BLaER1 treated with 17β-estradiol and CSF1 and Interleukin-3, amounts not matched to agents 10 nM and 100 nM (cell line): ENCODE results near the gene CELSR3.

Experiments
- H3K27ac ChIP-seq, 11 experiments: shearing (Covaris generic); formaldehyde crosslinking; 2 replicates each; pipeline ENCODE4 v1.8.1; 2022
- H3K27me3 ChIP-seq, 11 experiments: shearing (Covaris generic); formaldehyde crosslinking; 2 replicates each; pipeline ENCODE4 v1.8.1; 2022
- H3K36me3 ChIP-seq, 11 experiments: shearing (Covaris generic); formaldehyde crosslinking; 2 replicates each; pipeline ENCODE4 v1.8.1; 2022
- H3K4me1 ChIP-seq, 10 experiments: shearing (Covaris generic); formaldehyde crosslinking; 2 replicates each; pipeline ENCODE4 v1.8.1; 2022
- H3K4me2 ChIP-seq, 11 experiments: shearing (Covaris generic); formaldehyde crosslinking; 2 replicates each; pipeline ENCODE4 v1.8.1; 2022
- H3K4me3 ChIP-seq, 10 experiments: shearing (Covaris generic); formaldehyde crosslinking; 2 replicates each; pipeline ENCODE4 v1.8.1; 2022
- H3K9ac ChIP-seq, 11 experiments: shearing (Covaris generic); formaldehyde crosslinking; 2 replicates each; pipeline ENCODE4 v1.8.1; 2022
- H3K9me3 ChIP-seq, 11 experiments: shearing (Covaris generic); formaldehyde crosslinking; replicated peaks in 1 of 11; 2 replicates each; pipeline ENCODE4 v1.8.1; 2022
- H4K20me1 ChIP-seq, 11 experiments: shearing (Covaris generic); formaldehyde crosslinking; 2 replicates each; pipeline ENCODE4 v1.8.1; 2022
- Cebpa-rat ChIP-seq, 11 experiments: shearing (Covaris generic); IDR thresholded peaks; 2 replicates each; pipeline ENCODE4 v1.8.1; 2022

CELSR3 gene

DNA sequence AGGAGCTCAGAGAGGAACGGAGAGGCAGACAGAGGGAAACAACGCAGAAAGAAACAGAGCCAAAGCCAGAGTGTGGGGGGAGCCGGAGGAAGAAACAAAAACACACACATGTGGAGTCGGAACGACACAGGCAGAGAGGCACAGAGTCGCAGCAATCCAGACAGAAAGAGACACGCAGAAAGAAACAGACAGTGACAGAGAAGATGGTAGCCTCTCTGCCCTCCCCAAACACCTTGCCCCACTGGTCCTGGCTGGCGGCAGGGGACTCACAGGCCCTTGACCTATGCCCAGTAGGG, 21.3 kb upstream of the CELSR3 start:
- Histone ChIP-seq H3K27me3 (no peaks in the 10 kb centered on the region), H3K36me3 (peaks cover 52 to 63% (median 61%) of the 10 kb centered on the region in 11 experiments), H3K9ac (peak overlapping the region in 10 of 11 experiments; percentile 28 to 83 (median 52); a peak in 13 of 22 replicates), H3K4me1 (peaks cover 55 to 71% (median 63%) of the 10 kb centered on the region in 10 experiments), H3K4me3 (peak overlapping the region in 9 of 10 experiments; percentile 38 to 100 (median 89); a peak in 15 of 20 replicates), H3K9me3 (no peaks in the 10 kb centered on the region), H4K20me1 (peaks cover 19 to 84% (median 47%) of the 10 kb centered on the region in 11 experiments; a peak in 21 of 22 replicates), H3K27ac (peak overlapping the region in 5 of 11 experiments; percentile 19 to 52 (median 41); a peak in 3 of 22 replicates), H3K4me2 (peak overlapping the region; percentile 88 to 99 (median 96))
- TF ChIP-seq Cebpa-rat (IDR thresholded peaks at IDR 0.05): no peak

DNA sequence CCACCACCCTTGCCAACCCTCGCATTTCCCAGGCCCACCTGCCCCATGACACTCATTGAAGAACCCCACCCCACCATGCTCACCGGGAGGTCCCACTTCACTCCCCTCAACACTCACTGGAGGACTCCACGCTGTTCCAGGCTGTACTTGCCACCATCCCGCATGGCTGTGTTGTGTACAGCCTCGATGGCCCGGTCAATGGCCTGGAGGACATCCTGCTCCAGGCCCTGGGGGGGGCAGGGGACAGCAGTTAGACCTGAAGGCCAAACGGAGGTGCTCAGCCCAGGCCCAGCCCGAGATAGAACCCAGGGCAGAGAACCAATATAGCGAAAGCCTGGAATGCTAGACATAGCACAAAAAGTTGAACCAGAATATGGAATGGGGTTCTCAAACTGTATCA, 20.1 kb upstream of the CELSR3 start:
- Histone ChIP-seq H3K4me1 (peaks cover 45 to 59% (median 53%) of the 10 kb centered on the region in 10 experiments), H3K27me3 (no peaks in the 10 kb centered on the region), H3K36me3 (peaks cover 52 to 63% (median 61%) of the 10 kb centered on the region in 11 experiments), H3K9ac (no peak overlapping the region), H3K4me3 (no peak overlapping the region), H3K27ac (no peak overlapping the region), H3K9me3 (no peaks in the 10 kb centered on the region), H4K20me1 (peaks cover 18 to 74% (median 35%) of the 10 kb centered on the region in 11 experiments; a peak in 21 of 22 replicates), H3K4me2 (peak overlapping the region in 2 of 11 experiments; percentile 94 to 96; a peak in 2 of 22 replicates)
- no peak for TF ChIP-seq Cebpa-rat (IDR thresholded peaks at IDR 0.05)

DNA sequence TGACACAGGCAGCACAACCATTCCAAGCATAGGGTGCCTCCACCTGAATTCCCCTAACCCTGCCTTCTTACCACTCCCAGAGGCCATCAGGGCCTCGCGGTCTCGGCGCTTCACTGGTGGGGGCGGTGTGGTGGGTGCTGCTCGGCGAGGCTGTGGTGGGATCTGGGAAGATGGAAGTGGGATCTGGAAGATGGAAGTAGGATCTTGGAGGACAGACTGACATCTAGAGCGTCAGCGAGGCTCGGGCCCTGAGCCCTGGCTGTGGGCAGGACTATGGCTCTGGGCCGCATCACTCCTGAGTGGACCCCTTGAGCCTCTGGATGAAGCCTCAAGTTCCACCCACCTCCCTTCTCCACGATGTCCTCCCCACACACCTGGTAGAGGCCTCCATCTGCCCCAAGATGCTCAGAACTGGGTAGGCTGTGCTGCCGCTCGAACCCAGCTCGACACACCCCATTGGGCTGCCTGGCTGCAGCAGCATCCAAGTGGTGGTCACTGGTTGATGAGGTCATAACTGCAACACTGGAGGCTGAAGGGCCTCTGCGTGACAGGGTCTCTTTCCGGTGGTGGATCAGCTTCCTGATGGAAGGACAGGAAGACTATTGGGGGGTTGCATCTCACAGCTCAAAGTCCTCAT, 19.4 kb upstream of the CELSR3 start:
- H3K27ac ChIP-seq: no peak overlapping the region

DNA sequence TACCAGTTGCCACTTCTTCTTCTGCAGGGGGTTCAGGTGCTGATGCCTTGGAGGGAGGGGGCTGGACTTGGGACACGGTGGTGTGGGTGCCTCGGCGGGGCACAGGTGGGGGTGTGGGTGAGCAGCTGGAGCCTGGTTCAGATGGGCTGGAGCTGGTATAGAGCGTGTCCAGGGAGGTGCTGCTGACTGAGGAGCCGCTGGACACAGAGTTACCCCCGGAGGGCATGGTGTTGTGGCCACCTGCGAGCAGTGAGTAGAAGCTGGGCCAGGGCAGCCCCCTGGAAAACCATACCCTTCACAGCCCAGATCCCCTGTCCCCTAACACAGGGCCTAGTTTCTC, 18.8 kb upstream of the CELSR3 start:
- no peaks in the 10 kb centered on the region for H3K9me3 ChIP-seq
- peak overlapping the region in 1 of 11 experiments; percentile 1; a peak in 1 of 22 replicates for H3K4me2 ChIP-seq
- H3K36me3 ChIP-seq: peaks cover 52 to 67% (median 61%) of the 10 kb centered on the region in 11 experiments
- H3K27ac ChIP-seq: no peak overlapping the region
- H3K4me3 ChIP-seq: no peak overlapping the region
- no peaks in the 10 kb centered on the region for H3K27me3 ChIP-seq
- no peak for TF ChIP-seq Cebpa-rat (IDR thresholded peaks at IDR 0.05)
- peaks cover 33 to 47% (median 40%) of the 10 kb centered on the region in 10 experiments for H3K4me1 ChIP-seq
- no peak overlapping the region for H3K9ac ChIP-seq
- peaks cover 7 to 61% (median 23%) of the 10 kb centered on the region in 11 experiments; a peak in 21 of 22 replicates for H4K20me1 ChIP-seq

More for the DNA sequence above, 19.4 kb upstream of the CELSR3 start:
- Histone ChIP-seq H3K9me3 (no peaks in the 10 kb centered on the region), H3K4me3 (no peak overlapping the region), H3K9ac (no peak overlapping the region), H4K20me1 (peaks cover 13 to 67% (median 28%) of the 10 kb centered on the region in 11 experiments; a peak in 21 of 22 replicates), H3K27me3 (no peaks in the 10 kb centered on the region), H3K4me1 (peaks cover 39 to 52% (median 46%) of the 10 kb centered on the region in 10 experiments), H3K36me3 (peaks cover 52 to 63% (median 59%) of the 10 kb centered on the region in 11 experiments), H3K4me2 (no peak overlapping the region)
- no peak for TF ChIP-seq Cebpa-rat (IDR thresholded peaks at IDR 0.05)

DNA sequence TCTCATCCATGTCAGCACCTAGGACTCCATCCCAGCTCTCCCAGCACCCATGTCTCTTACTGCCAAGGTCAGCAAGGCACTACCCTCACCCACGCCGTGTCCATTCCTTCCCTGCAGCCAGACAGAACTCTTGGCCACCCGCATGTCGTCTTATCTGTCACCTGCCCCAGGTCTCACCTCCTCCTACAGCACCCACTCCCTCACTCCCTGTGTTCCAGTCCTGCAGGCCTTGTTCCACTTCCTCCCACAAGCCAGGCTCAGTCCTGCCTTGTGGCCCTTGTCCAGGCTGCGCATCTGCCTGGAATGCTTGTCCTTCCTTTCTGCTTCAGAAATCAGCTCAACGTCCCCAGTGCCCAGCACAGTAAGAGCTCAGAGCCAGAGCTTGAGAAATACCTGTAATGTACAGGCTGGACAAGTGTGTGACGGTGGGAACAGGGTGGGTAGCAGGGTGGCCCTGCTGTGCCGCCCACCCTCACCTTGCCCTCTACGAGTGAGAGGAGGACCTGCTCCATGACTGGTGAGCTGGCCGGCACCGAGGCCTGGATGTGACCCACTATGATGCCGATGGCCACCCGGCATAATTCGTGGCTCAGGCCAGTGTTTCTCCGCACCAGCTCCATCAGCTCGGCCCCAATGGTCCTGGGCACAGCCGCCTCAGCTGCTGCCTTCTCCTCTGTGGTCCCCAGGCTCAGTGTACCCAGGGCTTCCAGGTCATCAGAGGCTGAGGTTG, 18.3 kb upstream of the CELSR3 start:
- Histone ChIP-seq H3K9me3 (no peaks in the 10 kb centered on the region), H3K4me2 (peak overlapping the region in 2 of 11 experiments; percentile 1 to 24; a peak in 2 of 22 replicates), H3K4me3 (no peak overlapping the region), H3K9ac (no peak overlapping the region), H3K27me3 (no peaks in the 10 kb centered on the region), H3K36me3 (peaks cover 53 to 73% (median 67%) of the 10 kb centered on the region in 11 experiments), H3K27ac (no peak overlapping the region), H4K20me1 (peaks cover 6 to 56% (median 18%) of the 10 kb centered on the region in 11 experiments; a peak in 16 of 22 replicates), H3K4me1 (peaks cover 28 to 41% (median 35%) of the 10 kb centered on the region in 10 experiments)
- TF ChIP-seq Cebpa-rat (IDR thresholded peaks at IDR 0.05): no peak

DNA sequence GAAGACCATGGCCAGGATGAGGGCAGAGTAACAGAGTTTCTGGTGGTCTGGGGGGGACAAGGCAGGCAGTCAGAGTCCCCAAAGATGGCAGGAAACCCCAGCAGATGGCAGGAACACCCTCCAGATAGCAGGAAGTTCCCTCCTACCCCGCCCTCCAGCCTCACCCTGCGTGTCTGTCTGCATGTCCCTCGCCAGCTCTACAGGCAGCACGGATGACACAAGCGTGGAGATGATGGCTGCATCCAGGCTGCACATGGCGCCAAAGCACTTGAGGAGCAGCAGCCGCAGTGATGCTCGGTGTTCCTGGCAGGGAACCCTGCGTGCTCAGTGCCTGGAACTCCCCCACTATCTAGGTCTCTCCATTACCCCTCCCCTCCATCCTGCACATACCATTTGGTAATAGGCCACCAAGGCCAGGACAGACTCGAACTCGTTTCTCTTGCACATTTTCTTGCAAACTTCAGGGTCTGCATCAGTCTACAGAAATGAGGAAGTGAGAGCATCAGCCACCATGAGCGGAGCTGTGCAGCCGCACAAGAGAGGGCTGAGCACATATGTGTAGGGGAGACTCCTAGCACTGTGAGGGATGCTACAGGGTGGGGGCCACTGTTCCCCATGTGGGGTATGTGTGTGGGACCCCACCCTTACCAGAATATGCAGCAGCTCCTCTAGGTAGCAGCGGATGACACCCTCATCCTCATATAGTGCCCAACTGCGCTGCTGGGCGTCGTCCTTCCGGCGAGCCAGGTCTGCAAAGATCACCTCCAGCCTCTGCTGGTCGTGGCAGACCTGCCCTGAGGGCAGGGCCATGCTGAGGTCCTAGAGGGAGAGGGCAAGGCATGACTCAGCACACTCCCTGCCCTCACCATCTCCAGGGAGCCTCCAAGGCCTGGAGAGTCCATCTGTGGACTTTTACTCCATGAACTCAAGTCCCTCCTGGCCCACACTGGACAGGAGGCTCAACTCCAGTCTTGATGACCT, 17.0 kb upstream of the CELSR3 start:
- Histone ChIP-seq H3K4me3 (no peak overlapping the region), H3K27me3 (no peaks in the 10 kb centered on the region), H3K4me2 (peak overlapping the region in 4 of 11 experiments; percentile 24 to 57 (median 42); a peak in 10 of 22 replicates), H3K4me1 (peaks cover 24 to 40% (median 31%) of the 10 kb centered on the region in 10 experiments), H4K20me1 (peaks cover 6 to 56% (median 17%) of the 10 kb centered on the region in 11 experiments; a peak in 15 of 22 replicates), H3K9me3 (no peaks in the 10 kb centered on the region), H3K27ac (no peak overlapping the region), H3K9ac (no peak overlapping the region), H3K36me3 (peaks cover 53 to 84% (median 76%) of the 10 kb centered on the region in 11 experiments)
- no peak for TF ChIP-seq Cebpa-rat (IDR thresholded peaks at IDR 0.05)

DNA sequence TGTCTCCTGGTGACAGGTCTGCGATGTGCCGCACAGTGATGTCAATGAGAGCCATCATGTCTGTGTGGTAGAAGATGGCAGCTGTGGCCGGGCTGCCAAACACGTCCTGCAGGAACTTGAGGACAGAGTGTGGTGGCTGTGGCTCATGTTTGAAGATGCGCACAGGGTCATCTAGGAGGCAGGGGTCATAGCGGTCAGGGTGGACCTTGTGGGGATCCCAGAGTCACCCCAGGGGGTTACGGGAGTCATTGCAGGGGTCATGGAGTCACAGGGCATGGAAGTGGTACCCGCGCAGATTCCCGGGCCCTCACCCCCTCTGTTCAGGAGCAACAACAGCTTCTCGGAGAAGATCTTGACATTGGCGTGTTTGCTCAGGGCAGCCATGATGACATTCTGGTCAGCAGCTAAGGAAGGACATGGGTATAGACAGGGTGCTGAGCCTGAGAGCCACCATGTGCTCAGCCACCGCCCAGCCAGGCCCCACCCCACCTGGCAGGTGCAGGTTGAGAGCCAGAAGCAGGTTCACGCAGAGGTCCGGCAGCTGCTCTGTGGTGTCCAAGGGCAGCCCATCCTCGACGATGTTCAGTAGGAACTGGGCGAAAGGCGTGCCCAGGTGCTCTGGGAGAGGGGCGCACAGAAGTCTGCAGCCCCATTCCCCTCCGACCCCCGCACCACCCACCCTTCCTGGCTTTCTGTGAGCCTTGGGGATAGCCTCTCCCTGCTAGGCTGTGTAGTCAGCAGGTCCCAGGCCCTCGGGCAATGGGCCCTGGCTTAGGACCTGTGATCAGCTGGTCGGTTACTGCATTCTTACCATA, 16.1 kb upstream of the CELSR3 start:
- H3K27me3 ChIP-seq: no peaks in the 10 kb centered on the region
- H3K27ac ChIP-seq: no peak overlapping the region
- peak overlapping the region in 3 of 11 experiments; percentile 33 to 57 (median 49); a peak in 5 of 22 replicates for H3K4me2 ChIP-seq
- peaks cover 0 to 57% (median 11%) of the 10 kb centered on the region in 11 experiments; a peak in 14 of 22 replicates for H4K20me1 ChIP-seq
- peaks cover 15 to 31% (median 22%) of the 10 kb centered on the region in 10 experiments; a peak in 18 of 20 replicates for H3K4me1 ChIP-seq
- H3K36me3 ChIP-seq: peaks cover 53 to 93% (median 85%) of the 10 kb centered on the region in 11 experiments
- H3K9ac ChIP-seq: no peak overlapping the region
- no peaks in the 10 kb centered on the region for H3K9me3 ChIP-seq
- no peak for TF ChIP-seq Cebpa-rat (IDR thresholded peaks at IDR 0.05)
- no peak overlapping the region for H3K4me3 ChIP-seq

DNA sequence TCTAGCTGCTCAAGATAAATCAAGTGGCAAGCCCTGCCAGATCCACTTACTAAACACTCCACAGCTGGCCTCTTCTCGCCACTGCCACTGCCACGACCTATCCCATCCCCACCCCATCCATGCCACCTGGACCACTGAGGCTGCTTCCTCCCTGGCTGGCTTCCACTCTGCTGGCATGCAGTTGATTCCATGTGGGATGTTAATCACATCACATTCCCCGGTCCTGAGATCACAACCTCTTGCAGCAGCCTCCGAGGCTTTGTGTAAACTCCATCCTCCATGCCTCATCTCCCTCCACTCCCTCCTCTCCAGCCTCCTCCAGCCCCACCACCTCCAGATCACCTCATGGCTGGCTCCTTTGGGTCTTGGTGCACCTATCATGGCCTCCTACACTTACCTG, 15.4 kb upstream of the CELSR3 start:
- H3K27ac ChIP-seq: no peak overlapping the region

More for the DNA sequence above, 15.4 kb upstream of the CELSR3 start:
- no peak for TF ChIP-seq Cebpa-rat (IDR thresholded peaks at IDR 0.05)
- Histone ChIP-seq H4K20me1 (peaks cover 0 to 57% (median 6%) of the 10 kb centered on the region in 11 experiments; a peak in 11 of 22 replicates), H3K4me2 (no peak overlapping the region), H3K9me3 (no peaks in the 10 kb centered on the region), H3K4me1 (peaks cover 9 to 24% (median 15%) of the 10 kb centered on the region in 10 experiments; a peak in 16 of 20 replicates), H3K9ac (no peak overlapping the region), H3K27me3 (no peaks in the 10 kb centered on the region), H3K4me3 (no peak overlapping the region), H3K36me3 (peaks cover 53 to 99% (median 87%) of the 10 kb centered on the region in 11 experiments)
